Keratinocyte (primary cell): ENCODE results near the gene SLC1A6.

Experiments used
- EZH2 ChIP-seq: IDR thresholded peaks from one replicate; pipeline ENCODE4 v1.6.1; 2012; ENCODE audit warnings: inconsistent platforms, mild to moderate bottlenecking, low read length, moderate library complexity
- TF ChIP-seq, protein P1 (sequence below), 3 experiments: IDR thresholded peaks in 1 of 3; conservative IDR thresholded peaks in 1 of 3; optimal IDR thresholded peaks in 1 of 3; 2 replicates in 2 of 3; 3 replicates in 1 of 3; pipeline versions ENCODE3 to v1.5.1; 2011; ENCODE audit warnings: low read length in 3 of 3, mild to moderate bottlenecking in 3 of 3, moderate library complexity in 2 of 3, control low read depth in 1 of 3, inconsistent platforms in 1 of 3; ENCODE audit not compliant: insufficient read depth in 2 of 3; ENCODE audit errors: extremely low read depth in 1 of 3

DNA sequence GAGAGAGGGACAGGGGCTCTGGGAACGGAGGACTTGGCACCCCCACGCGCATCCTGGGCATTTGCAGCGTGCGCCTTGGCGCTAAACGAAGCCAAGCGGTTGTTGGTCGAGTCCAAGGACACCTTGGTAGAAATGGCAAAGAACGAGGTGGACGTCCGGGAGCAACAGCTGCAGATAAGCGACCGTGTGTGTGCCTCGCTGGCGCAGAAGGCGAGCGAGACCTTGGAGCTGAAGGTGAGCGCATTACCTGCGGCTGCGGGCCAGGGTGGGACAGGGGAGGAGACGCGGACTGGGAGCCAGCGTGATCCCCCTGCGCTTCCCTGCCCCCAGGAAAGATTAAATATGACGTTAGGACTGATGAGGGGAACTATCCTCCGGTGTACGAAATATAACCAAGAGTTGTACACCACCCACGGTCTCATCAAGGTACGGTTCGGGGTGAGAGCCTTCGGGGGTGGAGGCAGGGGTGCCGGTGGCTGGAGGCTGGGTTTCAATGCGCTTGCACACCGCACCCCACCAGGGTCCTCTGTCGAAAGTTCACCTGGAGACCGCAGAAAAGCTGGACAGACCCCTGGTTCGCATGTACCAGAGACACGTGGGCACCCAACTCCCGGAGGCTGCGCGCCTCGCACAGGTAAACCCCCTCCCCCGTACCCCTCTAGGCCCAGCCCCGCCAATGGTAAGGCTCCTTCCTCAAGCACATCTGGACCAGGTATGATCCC is 41.8 kb upstream of the SLC1A6 start:
- TF ChIP-seq, protein P1, sequence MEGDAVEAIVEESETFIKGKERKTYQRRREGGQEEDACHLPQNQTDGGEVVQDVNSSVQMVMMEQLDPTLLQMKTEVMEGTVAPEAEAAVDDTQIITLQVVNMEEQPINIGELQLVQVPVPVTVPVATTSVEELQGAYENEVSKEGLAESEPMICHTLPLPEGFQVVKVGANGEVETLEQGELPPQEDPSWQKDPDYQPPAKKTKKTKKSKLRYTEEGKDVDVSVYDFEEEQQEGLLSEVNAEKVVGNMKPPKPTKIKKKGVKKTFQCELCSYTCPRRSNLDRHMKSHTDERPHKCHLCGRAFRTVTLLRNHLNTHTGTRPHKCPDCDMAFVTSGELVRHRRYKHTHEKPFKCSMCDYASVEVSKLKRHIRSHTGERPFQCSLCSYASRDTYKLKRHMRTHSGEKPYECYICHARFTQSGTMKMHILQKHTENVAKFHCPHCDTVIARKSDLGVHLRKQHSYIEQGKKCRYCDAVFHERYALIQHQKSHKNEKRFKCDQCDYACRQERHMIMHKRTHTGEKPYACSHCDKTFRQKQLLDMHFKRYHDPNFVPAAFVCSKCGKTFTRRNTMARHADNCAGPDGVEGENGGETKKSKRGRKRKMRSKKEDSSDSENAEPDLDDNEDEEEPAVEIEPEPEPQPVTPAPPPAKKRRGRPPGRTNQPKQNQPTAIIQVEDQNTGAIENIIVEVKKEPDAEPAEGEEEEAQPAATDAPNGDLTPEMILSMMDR (optimal IDR thresholded peaks at IDR 0.05 in 1 of 3, IDR thresholded peaks at IDR 0.05 in 1 of 3, conservative IDR thresholded peaks at IDR 0.05 in 1 of 3; ENCODE audit: extremely low read depth in 1 of 3, insufficient read depth in 2 of 3, low read length in 3 of 3), result no peak
- no peak for TF ChIP-seq EZH2
